ENCODE data around the gene ALOXE3.

The ALOXE3 gene

DNA sequence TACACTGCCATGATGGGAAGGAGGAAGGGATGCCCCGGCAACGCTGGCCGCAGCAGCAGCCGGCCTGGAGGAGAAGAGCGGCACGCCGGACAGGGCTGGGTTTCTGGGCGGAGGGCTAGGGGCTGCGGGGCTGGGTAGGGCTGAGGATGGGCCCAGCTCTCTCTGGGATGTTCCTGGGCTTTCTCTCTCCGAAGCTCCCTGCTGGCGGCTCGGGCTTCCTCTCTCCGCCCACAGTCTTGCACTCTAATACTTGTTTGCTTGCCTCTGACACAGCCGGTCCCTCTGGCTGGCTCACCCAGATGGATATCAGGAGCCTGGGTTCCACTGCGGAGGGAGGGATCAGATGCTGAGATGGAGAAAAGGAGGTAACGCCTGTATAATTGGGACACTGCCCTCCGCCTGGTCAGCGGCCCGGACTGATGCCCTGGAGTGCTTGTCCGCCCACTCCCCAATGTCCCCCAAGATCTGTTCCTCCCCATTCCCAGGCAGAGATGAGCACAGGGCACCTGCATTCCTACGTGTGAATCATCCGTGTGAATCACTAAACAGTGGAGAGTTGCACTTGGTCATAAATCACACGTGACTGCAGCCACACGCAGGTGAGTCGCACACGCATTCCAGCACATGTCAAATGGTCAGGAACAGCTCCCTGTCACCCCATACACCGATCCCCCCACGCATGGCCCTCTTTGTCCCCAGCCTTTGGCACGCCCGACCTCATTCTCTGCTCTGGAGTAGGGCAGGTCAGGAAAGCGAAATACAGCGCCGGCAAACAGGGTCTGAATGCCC lies at the start of gene ALOXE3:
TSS of gene ALOXE3 (minus strand) at position 535 of the 789 bp plus-strand sequence. CDS start at position 11, 524 bp downstream.
- DNase-seq = peak; percentile 30

DNA sequence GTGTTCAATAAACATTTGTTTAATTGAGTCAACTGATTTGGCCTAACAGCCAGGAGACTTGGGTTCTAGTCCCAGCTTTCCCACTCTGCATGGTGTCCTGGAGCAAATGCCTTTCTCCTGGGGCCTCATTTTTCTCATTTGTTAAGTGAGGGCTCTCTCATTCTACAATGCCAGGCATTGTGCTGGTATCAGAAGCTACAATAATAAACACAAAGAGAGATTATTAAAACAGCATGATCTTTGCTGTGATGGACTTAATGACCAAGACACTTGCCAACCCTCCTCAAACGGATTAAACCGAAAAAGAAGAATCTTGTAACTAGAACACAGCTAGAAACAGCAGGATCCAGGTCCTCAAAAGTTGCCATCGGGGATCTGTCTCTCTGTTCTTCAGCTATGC lies 49.2 kb upstream of the ALOXE3 start:
- DNase-seq = no peak

DNA sequence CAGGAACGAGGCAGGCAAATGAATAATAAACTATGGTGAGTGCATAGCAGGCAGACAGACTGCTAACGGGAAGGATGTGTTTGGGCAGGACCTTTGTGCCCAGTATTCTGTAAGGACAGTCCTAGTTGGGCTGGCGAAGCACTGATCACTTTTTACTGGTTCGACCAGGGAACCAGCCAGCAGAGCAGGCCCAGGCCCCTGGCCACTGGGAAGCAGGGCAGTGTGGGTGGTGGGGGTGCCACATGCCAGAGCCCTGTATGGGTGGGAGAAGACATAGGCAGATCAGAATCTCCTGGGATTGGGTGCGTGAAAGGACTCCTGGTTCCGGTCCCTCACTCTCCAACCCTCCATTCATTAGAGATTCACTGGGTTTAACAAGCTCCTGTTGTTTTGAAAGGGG lies 48.4 kb upstream of the ALOXE3 start:
- no peak for DNase-seq

DNA sequence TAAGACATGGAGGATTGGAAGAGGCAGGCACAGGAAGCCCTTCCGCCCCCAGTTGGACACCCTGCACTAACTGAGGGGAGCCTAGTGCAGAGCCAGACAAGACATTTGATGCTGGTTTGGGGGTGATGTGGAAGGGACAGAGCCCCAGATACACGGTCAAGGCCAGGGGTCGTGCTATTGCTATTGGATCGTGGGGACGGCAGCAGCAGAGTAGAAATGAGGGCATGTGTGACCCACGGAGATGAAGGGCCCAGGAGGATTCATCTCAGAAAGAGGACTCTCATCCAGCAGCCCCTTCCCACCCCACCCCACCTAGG lies 46.5 kb upstream of the ALOXE3 start:
- DNase-seq = no peak

DNA sequence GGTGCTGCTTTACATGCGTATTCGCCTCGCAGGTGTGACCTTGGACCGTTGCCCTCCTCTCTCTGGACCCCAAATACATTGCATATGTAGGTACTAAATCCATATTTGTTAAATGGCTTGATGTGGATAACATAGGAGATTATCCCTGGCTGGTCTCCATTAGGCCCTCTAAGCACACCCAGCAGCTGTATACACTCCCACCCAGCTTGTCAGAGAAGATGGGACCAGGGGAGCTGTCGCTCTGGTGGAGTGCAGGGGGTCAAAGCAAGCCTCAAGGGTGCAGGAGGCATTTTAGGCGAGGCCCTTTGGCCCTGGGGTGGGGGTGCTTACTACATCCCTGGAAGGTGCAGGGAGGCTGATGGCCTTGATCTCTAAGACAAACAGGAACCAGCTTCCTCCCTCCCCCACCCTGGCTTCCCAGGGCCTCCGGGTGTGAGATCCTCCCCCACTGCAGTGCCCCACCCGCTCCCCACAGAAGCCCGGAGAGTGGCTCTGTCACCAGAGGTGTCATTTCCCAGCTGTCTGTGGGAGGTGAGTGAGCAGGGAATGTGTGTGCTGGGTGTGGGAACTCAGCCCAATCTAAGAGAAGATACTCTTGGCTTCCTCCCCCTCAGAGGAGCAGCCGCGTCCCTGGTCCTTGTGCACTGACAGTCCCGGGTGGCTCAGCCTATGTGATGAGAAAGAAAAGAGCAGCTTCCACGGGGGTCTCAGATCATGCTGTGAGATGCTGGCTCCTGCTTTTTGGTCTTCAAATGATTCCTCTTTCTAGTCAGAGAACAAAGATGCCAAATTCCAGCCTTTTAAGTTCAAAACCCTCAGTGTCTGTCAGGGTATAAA lies 45.9 kb upstream of the ALOXE3 start:
- peak; percentile 79 for DNase-seq

DNA sequence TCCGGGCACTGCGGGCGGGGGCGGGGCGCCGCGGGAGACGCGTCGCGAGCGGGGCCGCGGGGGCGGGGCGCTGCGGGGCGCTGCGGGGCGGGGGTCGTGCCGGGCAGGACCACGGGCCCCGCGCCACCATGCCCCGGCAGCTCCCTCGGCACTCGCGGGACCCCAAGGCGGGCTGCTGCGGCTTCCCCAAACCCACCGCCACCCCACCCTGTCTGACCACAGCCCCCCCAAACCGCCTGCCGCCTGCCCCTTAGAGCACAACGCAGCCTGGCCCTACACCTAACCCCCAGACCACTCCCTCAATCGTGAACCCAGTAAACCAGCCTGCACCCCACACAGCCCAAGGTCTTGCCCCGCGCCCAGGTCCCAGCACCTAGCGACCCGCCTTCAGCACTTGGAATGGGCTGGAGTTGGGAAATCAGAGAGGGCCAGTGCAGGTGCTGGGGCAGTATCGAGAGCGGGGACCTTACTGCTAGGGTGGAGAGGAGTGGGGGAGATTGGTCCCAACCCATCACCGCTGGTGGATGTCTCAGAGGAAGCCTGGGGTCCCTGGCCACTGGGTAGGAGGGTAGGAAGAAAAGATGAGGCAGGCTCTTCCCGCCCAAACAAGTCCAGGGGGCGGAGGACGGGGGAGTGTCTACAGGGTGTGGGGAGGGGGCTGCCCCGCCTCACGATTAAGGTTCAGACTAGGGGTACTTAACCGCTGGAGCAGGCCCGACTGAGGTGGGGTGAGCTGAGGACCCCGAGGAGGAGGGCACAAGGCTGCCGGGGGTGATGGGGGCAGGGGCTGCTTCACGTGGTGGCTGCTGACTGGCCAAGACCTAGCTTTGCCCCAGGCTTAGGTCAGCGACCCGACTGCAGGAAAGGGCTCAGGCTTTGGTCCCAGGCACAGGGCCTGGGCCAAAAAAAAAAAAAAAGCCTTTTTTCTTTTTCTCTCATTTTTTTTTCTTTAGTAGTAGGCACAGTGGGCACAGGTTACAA lies 45.0 kb upstream of the ALOXE3 start:
- no peak for DNase-seq

DNA sequence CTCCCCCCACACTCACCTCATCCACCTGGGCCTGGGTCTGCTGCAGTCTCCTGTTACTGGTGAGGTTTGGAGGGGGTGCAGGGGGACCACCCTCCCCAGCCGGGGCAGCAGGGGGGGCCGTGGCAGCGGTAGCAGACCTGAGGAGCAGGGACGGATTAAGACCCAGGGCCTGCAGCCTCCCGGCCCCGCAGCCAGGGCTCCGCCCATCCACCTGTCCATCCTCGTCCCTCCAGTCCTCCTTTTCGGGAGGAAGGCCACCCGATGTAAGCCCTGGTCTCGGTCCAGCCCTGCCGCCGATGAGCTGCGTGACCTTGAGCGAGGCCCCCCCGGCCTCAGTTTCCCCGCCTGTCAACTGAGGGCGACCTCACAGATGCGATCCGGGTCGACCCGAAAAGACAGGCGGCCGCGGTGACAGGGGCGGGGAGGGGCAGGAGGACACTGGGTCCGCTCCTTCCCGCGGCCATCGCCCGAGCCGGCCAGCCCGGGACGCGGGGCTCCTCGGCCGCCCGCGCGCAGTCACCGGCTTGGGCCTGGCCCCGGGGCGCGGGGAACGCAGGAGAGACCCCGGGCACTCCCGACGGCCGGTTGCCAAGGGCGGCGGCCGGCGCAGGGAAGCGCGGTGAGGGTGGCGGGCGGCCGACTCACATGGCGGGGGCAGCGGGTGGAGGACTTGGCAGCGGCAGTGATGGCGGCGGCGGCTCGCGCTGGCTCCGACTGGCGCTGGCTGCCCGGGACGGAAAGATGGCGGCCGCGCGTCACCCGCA lies 44.1 kb upstream of the ALOXE3 start, which contains the start of gene VAMP2:
TSS of gene VAMP2 (minus strand) at position 716 of the 764 bp plus-strand sequence. CDS start at position 647, 69 bp downstream.
- DNase-seq = peak; percentile 75

DNA sequence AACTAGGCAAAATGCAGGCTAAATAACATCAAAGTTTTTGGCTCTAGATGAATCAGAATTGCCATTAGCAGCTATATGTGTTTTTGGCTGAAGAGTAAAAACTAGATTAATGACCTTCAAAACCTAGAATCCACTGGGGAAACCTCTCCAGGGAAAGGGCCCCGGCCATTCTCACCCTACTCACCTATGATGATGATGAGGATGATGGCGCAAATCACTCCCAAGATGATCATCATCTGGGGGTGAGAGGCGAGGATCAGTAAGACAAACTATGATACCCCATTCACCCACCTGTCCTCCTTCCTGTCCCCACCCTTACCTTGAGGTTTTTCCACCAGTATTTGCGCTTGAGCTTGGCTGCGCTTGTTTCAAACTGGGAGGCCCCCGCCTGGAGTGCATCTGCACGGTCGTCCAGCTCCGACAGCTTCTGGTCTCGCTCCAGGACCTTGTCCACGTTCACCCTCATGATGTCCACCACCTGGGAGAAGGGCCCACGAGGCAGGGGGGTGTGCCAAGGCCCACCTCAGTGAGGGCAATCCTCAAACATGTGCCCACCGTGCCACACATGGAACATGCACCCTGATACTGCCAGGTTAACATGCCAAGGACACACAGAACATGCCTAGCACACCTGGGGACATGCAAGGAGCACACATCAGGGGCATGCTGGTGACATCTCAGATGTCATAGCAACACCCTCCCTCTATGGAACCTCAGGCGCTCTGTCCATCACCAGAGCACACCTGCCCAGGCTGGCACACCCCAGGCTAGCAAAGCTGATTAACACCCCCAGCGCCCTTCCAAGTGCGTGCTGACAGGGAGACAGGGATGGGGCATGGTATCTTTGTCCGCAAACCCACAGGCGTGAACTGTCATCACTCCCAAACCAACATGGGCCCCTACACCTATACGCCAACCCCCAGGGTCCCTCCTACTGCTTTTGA lies 43.2 kb upstream of the ALOXE3 start:
- DNase-seq = no peak

DNA sequence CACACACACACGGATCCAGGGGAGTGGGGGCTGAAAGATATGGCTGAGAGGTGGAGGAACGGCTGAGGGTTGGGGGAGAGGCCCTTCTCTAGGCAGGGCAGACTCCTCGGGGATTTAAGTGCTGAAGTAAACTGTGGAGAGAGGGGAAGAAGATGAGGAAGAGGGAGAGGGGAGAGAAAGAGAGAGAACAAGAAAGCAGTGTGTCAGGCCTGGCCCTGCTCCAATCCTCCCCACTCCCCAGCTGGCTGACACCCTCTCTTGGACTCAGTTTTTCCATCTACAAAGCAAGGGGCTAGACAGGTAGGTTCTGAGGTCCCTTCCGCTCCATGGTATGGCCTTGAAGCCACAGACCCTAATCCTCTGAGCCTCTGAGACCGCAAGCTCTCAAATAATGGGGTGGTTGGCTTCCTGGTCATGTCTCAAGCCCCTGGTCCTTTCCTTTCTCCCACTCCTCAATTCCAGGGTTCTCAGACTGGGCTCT lies 42.5 kb upstream of the ALOXE3 start:
- DNase-seq = no peak

DNA sequence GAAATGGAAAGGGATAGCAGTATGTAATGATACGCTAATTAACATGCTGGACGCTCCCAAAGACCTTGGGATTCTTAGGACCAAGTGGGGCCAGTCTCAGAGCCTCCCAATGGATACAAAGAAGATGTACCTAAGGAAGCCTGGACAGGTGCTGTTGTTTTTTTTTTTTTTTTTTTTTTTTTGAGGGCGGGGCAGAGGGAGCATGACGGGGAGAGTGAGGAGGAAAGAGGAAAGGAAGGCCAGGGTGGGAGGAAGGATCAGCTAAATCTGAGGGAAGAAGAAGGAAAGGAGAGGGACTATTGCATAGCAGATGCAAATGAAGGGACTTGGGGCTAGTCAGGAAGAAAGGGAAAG lies 41.9 kb upstream of the ALOXE3 start:
- no peak for DNase-seq

DNA sequence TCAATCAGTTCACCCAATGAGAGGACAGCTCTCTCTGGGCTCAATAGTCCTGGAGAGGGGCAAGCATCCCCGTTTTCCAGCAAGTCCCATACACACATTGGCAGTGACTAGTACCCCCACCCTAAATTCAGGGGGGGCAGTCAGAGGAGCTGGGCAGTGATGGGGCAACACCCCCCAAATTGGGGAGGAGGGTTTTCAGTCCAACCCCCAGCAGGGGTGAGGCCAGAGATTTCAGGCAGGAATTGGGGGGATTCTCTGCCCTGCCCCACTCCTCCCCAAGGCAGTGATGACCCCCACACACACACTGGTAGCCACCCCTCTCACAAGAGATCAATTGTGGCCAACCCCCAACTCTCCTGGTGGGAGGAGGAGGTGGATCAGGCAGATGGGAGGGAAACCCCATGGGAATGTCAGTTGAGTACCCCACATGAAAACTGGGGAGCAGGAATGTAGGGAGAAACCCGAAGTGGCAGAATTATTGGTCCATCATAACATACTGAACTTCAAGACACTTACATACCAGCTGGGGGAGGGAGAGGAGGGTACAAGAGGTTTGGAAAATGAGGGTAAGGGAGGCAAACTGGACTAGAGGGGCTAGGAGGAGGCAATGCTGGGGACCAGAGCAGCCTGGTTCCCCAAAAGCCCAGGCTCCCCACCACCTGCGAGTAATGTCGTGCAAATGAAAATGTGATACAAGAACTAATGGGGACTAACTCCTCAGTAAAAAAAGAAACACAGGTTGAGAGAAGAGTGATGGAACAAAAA lies 41.3 kb upstream of the ALOXE3 start:
- no peak for DNase-seq

DNA sequence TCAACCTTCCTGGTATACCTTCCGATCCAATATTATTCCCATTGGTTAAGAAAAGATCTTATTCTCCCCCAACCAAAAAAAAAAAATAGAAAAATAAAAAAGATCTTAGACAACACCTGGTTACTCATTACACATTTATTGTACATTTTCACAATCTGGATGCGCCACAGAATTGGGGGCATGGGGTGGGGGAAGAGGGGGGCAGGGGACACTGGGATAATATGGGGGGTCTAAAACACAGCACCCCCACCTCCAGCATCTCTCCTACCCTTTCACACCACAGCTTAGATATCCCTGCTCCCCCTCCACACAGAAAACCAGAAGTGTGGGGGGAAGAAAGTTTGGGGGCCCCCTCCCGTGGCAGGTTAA lies 40.7 kb upstream of the ALOXE3 start:
- no peak for DNase-seq

DNA sequence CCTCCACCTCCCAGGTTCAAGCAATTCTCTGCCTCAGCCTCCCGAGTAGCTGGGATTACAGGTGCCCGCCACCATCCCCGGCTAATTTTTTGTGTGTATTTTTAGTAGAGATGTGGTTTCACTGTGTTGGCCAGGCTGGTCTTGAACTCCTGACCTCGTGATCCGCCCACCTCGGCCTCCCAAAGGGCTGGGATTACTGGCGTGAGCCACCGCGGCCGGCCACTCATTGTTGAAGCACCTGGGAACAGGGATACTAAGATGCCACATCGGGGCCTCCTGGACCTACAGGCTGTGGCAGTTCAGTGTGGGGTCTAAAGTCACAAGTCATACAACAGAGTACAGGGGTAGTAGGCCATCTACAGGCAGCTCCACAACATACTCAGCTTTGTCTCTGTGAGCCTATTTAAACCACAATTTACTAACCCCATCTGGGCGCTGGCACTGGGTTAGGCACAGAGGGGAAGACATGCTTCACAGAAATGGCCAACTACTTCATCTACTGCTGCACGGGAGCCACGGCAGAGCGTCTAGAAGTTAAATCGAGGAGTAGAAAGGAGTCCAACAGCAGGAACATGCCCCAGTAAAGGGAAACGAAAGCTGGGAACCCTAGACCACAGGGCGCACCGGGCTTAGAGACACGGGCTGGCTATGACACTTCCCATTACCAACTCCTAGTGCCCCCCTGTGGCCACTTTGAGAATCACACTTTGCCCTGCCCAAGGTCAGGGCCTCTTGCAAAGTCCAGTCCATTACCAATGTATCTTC lies 40.1 kb upstream of the ALOXE3 start:
- peak; percentile 87 for DNase-seq

DNA sequence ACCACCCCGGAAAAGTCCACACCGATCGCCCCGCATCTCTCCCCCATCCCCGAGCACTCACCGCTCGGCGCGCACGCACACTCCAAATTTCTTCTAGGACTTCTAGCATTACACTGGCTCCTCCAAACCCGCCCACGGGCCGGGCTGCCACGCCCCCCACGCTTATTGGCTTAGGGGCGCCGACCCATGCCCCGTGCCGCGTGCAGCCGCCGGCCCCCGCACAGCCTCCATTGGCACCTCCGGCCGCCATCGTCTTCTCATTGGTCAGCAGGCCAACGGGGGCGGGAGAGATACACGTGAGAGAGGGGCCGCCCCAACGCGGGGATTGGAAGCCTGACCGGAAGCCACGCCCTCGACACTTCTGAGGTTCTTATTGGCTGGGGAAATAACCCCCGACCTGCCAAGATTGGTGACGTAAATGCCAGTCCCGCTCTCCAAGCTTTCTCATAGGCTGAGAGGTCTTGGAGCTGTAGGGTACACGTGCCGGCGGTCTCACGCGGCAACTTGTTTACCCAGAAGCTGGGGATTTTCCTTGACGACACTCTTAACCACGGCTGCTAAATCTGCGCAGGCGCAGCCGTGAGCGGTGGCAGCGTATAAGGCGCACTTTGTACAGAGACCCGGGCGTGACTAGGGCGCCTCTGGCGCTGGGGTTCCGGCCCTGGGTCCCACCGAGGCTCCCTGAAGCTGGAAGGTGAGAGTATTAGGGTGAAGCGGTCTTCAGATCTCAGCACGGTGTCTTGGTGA lies 38.1 kb upstream of the ALOXE3 start:
- DNase-seq = peak; percentile 100

DNA sequence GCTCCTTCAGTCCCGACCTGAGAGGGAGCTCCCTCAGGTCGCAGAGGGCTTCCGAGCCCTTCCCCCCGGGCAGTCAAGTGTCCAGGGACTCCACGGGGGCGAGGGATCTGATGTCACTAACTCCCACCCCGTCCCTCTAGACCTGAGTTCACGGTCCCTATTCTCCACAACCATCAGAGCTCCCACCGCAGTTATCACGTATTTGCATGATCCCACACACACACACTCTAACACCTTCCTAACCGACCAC lies 37.6 kb upstream of the ALOXE3 start:
- DNase-seq = no peak

DNA sequence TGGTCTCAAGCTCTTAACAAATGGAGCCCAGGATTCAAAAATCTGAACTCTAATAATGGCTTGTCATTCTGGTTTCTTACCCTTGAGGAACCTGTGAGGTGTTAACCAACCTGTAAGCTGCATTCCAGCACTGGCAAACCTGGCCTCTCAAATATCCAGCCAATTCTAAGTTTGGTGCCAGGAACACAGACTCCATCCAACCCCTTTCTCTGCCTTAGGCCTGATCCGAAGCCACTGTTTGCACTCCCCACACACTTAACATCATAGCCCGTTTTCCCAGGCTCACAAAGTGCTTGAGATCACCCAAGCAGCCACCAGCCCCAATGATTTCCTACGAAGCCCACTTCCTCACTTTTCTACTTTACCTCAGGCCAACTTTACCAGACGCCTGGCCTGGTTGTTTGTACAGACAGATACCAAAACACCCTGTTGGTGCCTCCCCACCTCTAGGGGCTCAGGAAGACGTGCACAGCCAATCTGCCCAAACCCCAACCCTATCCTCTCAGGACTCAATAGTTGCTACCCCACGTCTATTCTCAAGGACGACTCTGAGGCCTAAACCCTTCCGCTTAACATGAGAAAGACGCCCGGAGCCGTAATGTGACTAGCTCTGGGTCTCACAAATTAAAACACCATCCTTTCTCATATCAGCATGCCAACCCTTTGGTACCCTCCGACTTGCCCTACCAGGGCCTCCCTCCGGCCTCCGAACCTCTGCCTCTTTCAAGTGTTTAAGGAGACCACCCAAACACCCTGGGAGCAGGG lies 37.1 kb upstream of the ALOXE3 start:
- DNase-seq = no peak

DNA sequence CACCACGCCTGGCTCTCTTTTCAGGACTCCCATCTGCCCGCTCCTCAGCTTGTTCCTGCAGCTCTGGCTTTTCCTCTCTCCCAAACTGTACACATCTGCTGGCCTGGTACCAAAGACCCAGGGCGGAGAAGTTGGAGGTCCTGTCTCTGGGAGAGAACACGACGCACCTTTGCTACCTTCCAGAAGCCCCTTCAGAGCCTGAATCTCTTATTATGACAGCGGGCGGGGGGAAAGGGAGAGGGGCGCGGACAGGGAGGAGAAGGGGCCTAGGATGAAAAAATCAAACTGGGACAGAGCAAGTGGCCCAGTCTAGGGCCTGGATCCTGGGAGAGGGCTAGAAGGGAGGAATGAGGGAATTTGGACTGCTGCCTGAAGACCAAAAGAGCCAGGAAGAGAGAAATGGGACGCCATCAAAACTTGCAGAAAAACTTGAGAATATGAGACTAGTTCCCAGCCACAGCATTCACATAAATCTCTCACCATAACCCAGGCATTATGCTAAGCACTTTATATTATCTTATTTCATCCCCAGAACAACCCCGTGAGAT lies 36.4 kb upstream of the ALOXE3 start:
- no peak for DNase-seq
